Activated CD4-positive, alpha-beta T cell treated with anti-CD3 and anti-CD28 coated beads, Interleukin-2, amount 10 ng/mL, durations not matched to agents 7 days and 5 days (primary cell): ENCODE measurements around the gene SV2B. TPM values are rescaled to one million over a fixed set of nuclear protein-coding genes. Genes with fewer than 3 reads are reported as not detected.

ENCODE experiments used
- CTCF ChIA-PET: fragments of 350-600 bp; sonication (Branson Sonifier 250); formaldehyde crosslinking; loops from one replicate; lab custom pipeline; 2021; ENCODE audit warnings: antibody characterized with exemption; lab: Charles Lee
- POLR2A ChIA-PET: fragments of 350-600 bp; sonication (Branson Sonifier 250); formaldehyde crosslinking; loops from one replicate; lab custom pipeline; 2021; ENCODE audit warnings: antibody characterized with exemption; lab: Charles Lee
- DNase-seq: peaks from one replicate; pipeline ENCODE4 v3.0.0-alpha.2; 2020
- H3K27ac Mint-ChIP-seq: one replicate; pipeline ENCODE4 v1.8.0; 2021; ENCODE audit warnings: mild to moderate bottlenecking, moderate library complexity, mixed read lengths
- H3K27me3 Mint-ChIP-seq: one replicate; pipeline ENCODE4 v1.8.0; 2021; ENCODE audit warnings: mixed read lengths
- H3K36me3 Mint-ChIP-seq: one replicate; pipeline ENCODE4 v1.8.0; 2021; ENCODE audit warnings: low read depth, mixed read lengths
- H3K4me1 Mint-ChIP-seq: one replicate; pipeline ENCODE4 v1.8.0; 2021; ENCODE audit warnings: mixed read lengths
- H3K4me3 Mint-ChIP-seq: one replicate; pipeline ENCODE4 v1.8.0; 2021; ENCODE audit warnings: mild to moderate bottlenecking, moderate library complexity, mixed read lengths
- H3K9me3 Mint-ChIP-seq: one replicate; pipeline ENCODE4 v1.8.0; 2021; ENCODE audit warnings: mixed read lengths
- total RNA-seq, 2 experiments: library from RNA; stranded (reverse); gene quantifications; one replicate each; pipeline ENCODE4 v1.2.3, GENCODE V29; 2021

SV2B gene
- total RNA-seq, 2 experiments from 2014 or later = 0.02 TPM

- no peak overlapping the region for H3K4me3 Mint-ChIP-seq
- peaks cover 2% of the 10 kb centered on the region for H3K36me3 Mint-ChIP-seq
- DNase-seq = no peak
- H3K9me3 Mint-ChIP-seq = no peaks in the 10 kb centered on the region
- POLR2A ChIA-PET = no interaction called here
- CTCF ChIA-PET = interaction anchor here (0.5 kb wide), 1 partner anchor 656 kb away, joined by 3 read pairs; no protein-coding TSS in a partner anchor
- H3K4me1 Mint-ChIP-seq = peaks cover 71% of the 10 kb centered on the region
- H3K27me3 Mint-ChIP-seq = peaks cover 34% of the 10 kb centered on the region
- no peak overlapping the region for H3K27ac Mint-ChIP-seq
Observed at GRCh38 chr15:91306144-91306543, 206.1 kb downstream of the SV2B start.

GRCh38 chr15:91307601-91308000 is 207.5 kb downstream of the SV2B start:
- ChIA-PET POLR2A (no interaction called here), CTCF (no interaction called here)
- H3K9me3 Mint-ChIP-seq = no peaks in the 10 kb centered on the region
- H3K27ac Mint-ChIP-seq = no peak overlapping the region
- peaks cover 32% of the 10 kb centered on the region for H3K27me3 Mint-ChIP-seq
- no peak overlapping the region for H3K4me3 Mint-ChIP-seq
- no peak for DNase-seq
- peaks cover 2% of the 10 kb centered on the region for H3K36me3 Mint-ChIP-seq
- peaks cover 83% of the 10 kb centered on the region for H3K4me1 Mint-ChIP-seq

- POLR2A ChIA-PET = no interaction called here
Observed at GRCh38 chr15:91308199-91308598, 208.1 kb downstream of the SV2B start.

GRCh38 chr15:91308855-91309254 is 208.8 kb downstream of the SV2B start:
- H3K4me1 Mint-ChIP-seq = peaks cover 80% of the 10 kb centered on the region

More at GRCh38 chr15:91308199-91308598, 208.1 kb downstream of the SV2B start:
- DNase-seq = peak; percentile 29
- CTCF ChIA-PET = no interaction called here
- no peak overlapping the region for H3K4me3 Mint-ChIP-seq
- H3K9me3 Mint-ChIP-seq = no peaks in the 10 kb centered on the region
- H3K36me3 Mint-ChIP-seq = peaks cover 2% of the 10 kb centered on the region
- H3K27me3 Mint-ChIP-seq = peaks cover 29% of the 10 kb centered on the region
- peaks cover 83% of the 10 kb centered on the region for H3K4me1 Mint-ChIP-seq
- peak overlapping the region; percentile 7 for H3K27ac Mint-ChIP-seq

GRCh38 chr15:91311986-91312385 is 211.9 kb downstream of the SV2B start:
- peaks cover 22% of the 10 kb centered on the region for H3K27me3 Mint-ChIP-seq
- peaks cover 12% of the 10 kb centered on the region for H3K36me3 Mint-ChIP-seq
- peak overlapping the region; percentile 73 for H3K27ac Mint-ChIP-seq
- CTCF ChIA-PET = interaction anchor here (0.6 to 1.7 kb wide), 2 partner anchors 9 to 1211 kb away, joined by 4 to 7 read pairs; no protein-coding TSS in a partner anchor
- peak; percentile 61 for DNase-seq
- peaks cover 78% of the 10 kb centered on the region for H3K4me1 Mint-ChIP-seq
- POLR2A ChIA-PET = no interaction called here
- peaks cover 4% of the 10 kb centered on the region for H3K9me3 Mint-ChIP-seq
- peak overlapping the region; percentile 48 for H3K4me3 Mint-ChIP-seq

More at GRCh38 chr15:91308855-91309254, 208.8 kb downstream of the SV2B start:
- no peak for DNase-seq
- POLR2A ChIA-PET = no interaction called here
- CTCF ChIA-PET = no interaction called here
- H3K27ac Mint-ChIP-seq = no peak overlapping the region
- H3K36me3 Mint-ChIP-seq = peaks cover 5% of the 10 kb centered on the region
- no peaks in the 10 kb centered on the region for H3K9me3 Mint-ChIP-seq
- no peak overlapping the region for H3K4me3 Mint-ChIP-seq
- H3K27me3 Mint-ChIP-seq = peaks cover 27% of the 10 kb centered on the region

GRCh38 chr15:91316126-91316525 is 216.1 kb downstream of the SV2B start:
- Mint-ChIP-seq H3K9me3 (peaks cover 4% of the 10 kb centered on the region), H3K27ac (peak overlapping the region; percentile 70), H3K36me3 (peaks cover 15% of the 10 kb centered on the region), H3K27me3 (peaks cover 23% of the 10 kb centered on the region), H3K4me3 (no peak overlapping the region), H3K4me1 (peaks cover 73% of the 10 kb centered on the region)
- ChIA-PET CTCF (no interaction called here), POLR2A (interaction anchor here (0.5 kb wide), 1 partner anchor 390 kb away, joined by 3 read pairs; no protein-coding TSS in a partner anchor)
- DNase-seq = no peak

- H3K4me1 Mint-ChIP-seq = peaks cover 55% of the 10 kb centered on the region
- peak overlapping the region; percentile 36 for H3K27ac Mint-ChIP-seq
- H3K9me3 Mint-ChIP-seq = peaks cover 4% of the 10 kb centered on the region
- CTCF ChIA-PET = interaction anchor here (0.9 to 1.0 kb wide), 2 partner anchors 16 to 17 kb away, joined by 4 read pairs; no protein-coding TSS in a partner anchor
- no peak for DNase-seq
- H3K36me3 Mint-ChIP-seq = peaks cover 13% of the 10 kb centered on the region
- H3K27me3 Mint-ChIP-seq = peaks cover 22% of the 10 kb centered on the region
- POLR2A ChIA-PET = no interaction called here
- H3K4me3 Mint-ChIP-seq = no peak overlapping the region
Observed at GRCh38 chr15:91318516-91318915, 218.5 kb downstream of the SV2B start.

GRCh38 chr15:91318931-91319330 is 218.9 kb downstream of the SV2B start:
- no peak for DNase-seq
- Mint-ChIP-seq H3K9me3 (peaks cover 6% of the 10 kb centered on the region), H3K27ac (peak overlapping the region; percentile 36), H3K4me1 (peaks cover 54% of the 10 kb centered on the region), H3K4me3 (no peak overlapping the region), H3K36me3 (peaks cover 13% of the 10 kb centered on the region), H3K27me3 (peaks cover 24% of the 10 kb centered on the region)
- ChIA-PET POLR2A (no interaction called here), CTCF (interaction anchor here (1.0 kb wide), 1 partner anchor 16 kb away, joined by 4 read pairs; no protein-coding TSS in a partner anchor)

- H3K9me3 Mint-ChIP-seq = peaks cover 7% of the 10 kb centered on the region
- peak overlapping the region; percentile 82 for H3K27ac Mint-ChIP-seq
- H3K4me3 Mint-ChIP-seq = peak overlapping the region; percentile 57
- CTCF ChIA-PET = interaction anchor here (1.0 kb wide), 1 partner anchor 17 kb away, joined by 4 read pairs; no protein-coding TSS in a partner anchor
- DNase-seq = no peak
- peaks cover 13% of the 10 kb centered on the region for H3K36me3 Mint-ChIP-seq
- peaks cover 52% of the 10 kb centered on the region for H3K4me1 Mint-ChIP-seq
- POLR2A ChIA-PET = no interaction called here
- H3K27me3 Mint-ChIP-seq = peaks cover 22% of the 10 kb centered on the region
Observed at GRCh38 chr15:91319371-91320059, 219.5 kb downstream of the SV2B start.

GRCh38 chr15:91320101-91320500 is 220.0 kb downstream of the SV2B start:
- DNase-seq = no peak
- Mint-ChIP-seq H3K36me3 (peaks cover 11% of the 10 kb centered on the region), H3K27me3 (peaks cover 24% of the 10 kb centered on the region), H3K4me1 (peaks cover 49% of the 10 kb centered on the region), H3K4me3 (peak overlapping the region; percentile 57), H3K9me3 (peaks cover 3% of the 10 kb centered on the region), H3K27ac (peak overlapping the region; percentile 82)
- ChIA-PET POLR2A (no interaction called here), CTCF (no interaction called here)

GRCh38 chr15:91329914-91330313 is 229.9 kb downstream of the SV2B start:
- ChIA-PET CTCF (interaction anchor here (1.1 kb wide), 1 partner anchor 9 kb away, joined by 3 read pairs; no protein-coding TSS in a partner anchor), POLR2A (no interaction called here)
- peaks cover 19% of the 10 kb centered on the region for H3K9me3 Mint-ChIP-seq
- no peak overlapping the region for H3K27ac Mint-ChIP-seq
- peaks cover 20% of the 10 kb centered on the region for H3K36me3 Mint-ChIP-seq
- no peak for DNase-seq
- peaks cover 11% of the 10 kb centered on the region for H3K4me1 Mint-ChIP-seq
- peaks cover 19% of the 10 kb centered on the region for H3K27me3 Mint-ChIP-seq
- H3K4me3 Mint-ChIP-seq = no peak overlapping the region

- Mint-ChIP-seq H3K4me3 (no peak overlapping the region), H3K27me3 (peaks cover 9% of the 10 kb centered on the region), H3K9me3 (peaks cover 13% of the 10 kb centered on the region), H3K4me1 (peaks cover 13% of the 10 kb centered on the region), H3K27ac (no peak overlapping the region), H3K36me3 (peaks cover 11% of the 10 kb centered on the region)
- DNase-seq = no peak
- POLR2A ChIA-PET = no interaction called here
- CTCF ChIA-PET = no interaction called here
Observed at GRCh38 chr15:91331581-91331980, 231.5 kb downstream of the SV2B start.

GRCh38 chr15:91335702-91336101 is 235.6 kb downstream of the SV2B start:
- Mint-ChIP-seq H3K4me3 (no peak overlapping the region), H3K36me3 (no peaks in the 10 kb centered on the region), H3K27me3 (peaks cover 9% of the 10 kb centered on the region), H3K9me3 (no peaks in the 10 kb centered on the region), H3K27ac (no peak overlapping the region), H3K4me1 (peaks cover 12% of the 10 kb centered on the region)
- DNase-seq = no peak
- POLR2A ChIA-PET = no interaction called here
- CTCF ChIA-PET = interaction anchor here (1.3 kb wide), 1 partner anchor 18 kb away, joined by 4 read pairs; no protein-coding TSS in a partner anchor
